SKM-1 (cell line): ENCODE measurements around the gene BEND6.
"Not testable (repeated sequence)": the region's sequence is repeated elsewhere in the genome, so short reads cannot be mapped to it uniquely, and the experiment has no call there.

Experiments used
- DNase-seq: peaks from one replicate; lab custom pipeline; 2025; ENCODE audit not compliant: unreplicated experiment; lab: John Stamatoyannopoulos, UW

BEND6 gene

DNA sequence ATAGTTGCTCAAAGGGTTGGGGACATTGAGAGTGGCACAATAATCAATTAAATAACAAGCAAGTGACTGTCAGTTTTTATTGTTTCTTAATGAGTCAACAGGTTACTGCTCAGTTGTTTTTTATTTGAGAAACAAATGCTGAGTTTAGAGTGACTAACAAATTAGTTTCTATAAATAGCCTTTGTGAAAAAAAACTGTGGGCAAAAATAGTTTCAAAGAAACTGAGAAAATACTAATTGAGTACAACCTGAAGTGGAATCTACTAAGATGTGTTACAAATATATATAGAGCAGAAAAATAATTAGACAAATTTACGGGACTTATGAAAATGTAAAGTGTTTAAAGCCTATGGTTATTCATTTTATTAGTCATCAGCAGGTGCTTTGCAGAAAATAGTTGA is 22.3 kb downstream of the BEND6 start:
- DNase-seq = no peak

DNA sequence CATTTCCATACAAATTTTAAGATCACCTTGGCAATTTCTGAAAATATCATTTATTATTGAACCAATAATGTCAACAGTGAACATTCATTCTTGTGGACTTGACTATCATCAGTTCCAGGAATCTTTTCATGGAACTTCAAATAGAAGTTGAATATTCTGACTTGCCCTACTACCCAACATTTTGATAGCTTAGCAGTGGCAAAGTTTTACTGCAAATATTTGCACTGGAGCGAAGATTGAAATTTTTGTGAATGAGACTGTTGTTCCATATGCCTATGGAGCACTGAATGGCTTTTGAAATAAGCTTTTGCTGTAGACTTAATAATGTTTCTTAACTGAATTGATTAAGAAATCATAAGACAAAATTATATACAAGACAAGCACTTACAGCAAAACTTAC is 23.6 kb downstream of the BEND6 start:
- DNase-seq = no peak

DNA sequence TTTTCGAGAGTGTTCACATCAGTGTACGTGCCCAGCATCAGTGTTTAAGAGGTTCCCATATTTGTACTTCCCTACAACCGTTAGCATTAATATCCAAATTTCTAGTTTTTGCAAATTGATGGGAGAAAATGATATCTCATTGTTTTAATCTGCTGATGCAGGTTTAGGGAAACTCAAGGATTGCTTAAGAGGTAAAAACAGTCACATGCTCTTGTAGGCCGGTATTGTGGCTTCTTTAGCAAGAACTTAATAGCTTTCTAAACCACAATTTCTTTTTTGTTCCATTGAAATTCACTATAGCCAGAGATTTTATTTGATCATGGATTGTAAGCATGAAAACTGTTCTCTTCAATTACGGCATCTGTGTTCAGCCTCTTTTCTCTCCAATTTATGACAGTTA is 29.5 kb downstream of the BEND6 start:
- DNase-seq = peak; percentile 68

DNA sequence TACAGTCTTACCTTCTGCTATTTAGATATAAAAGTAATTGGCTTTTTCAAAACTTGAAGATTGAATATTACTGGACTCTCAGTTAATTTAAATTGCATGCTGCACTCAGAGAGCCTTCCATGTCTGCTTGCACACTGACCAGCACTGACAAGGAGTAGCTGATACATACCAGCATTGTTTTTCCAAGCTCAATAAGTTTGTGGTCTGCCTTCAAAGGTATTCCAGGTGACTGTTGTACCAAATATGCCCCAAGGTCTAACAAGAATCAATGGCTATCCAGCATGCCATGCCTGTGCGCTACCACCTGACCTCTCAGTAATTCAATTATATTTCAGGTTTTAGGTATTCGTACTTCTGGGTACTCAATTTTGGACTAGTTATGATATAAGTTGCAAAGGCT is 30.0 kb downstream of the BEND6 start:
- DNase-seq = no peak

DNA sequence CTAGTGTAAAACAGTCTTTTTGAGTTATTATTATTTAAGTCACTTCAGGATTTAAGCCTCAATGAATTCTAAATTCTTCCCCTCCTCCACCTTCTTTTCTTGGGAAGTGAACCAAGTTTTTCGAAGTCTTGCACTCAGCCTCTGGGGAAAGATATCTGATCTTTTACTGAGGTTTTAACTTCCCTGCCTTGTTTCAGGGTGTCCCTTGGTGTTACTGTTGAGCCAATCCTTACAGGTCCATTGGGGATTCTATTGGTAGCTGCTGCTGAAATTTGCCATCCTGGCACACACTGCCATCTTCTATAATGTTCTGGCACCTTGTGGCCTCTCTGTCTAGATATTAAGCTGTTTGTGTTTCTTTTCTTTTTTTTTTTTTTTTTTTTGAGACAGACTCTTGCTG is 31.7 kb downstream of the BEND6 start:
- no peak for DNase-seq

DNA sequence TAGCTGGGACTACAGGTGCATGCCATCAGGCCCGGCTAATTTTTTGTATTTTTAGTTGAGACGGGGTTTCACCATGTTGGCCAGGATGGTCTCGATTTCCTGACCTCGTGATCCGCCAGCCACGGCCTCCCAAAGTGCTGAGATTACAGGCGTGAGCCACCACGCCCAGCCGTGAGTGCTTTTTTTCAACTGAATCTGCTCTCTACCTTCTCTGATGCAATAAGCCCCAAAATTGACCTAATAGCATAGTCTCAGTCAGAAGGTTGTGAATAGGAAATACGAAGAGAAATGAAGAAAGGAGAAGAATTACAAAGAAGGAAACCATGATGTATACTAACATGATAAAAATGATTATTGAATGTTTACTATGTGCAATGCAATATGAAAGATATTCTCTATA is 33.2 kb downstream of the BEND6 start:
- DNase-seq = no peak

DNA sequence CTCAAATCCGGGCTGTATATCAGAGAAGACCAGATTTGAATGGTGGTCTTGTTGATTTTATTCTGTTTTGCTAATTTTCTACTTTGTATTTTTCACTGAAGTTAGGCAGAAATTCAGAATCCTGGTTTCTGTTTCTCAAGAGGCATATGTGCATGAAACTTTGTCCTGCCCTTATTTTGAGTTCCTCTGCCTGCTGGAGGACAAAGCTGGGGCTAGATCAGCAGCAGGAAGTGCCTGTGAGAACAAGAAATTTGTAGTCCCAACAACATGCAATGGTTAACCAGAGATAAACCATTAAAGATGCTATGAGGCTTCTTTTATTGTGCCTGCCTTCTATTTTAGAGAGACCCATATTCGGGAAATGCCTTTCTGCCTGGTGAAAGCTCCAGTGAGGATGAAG is 37.1 kb downstream of the BEND6 start:
- DNase-seq = no peak

DNA sequence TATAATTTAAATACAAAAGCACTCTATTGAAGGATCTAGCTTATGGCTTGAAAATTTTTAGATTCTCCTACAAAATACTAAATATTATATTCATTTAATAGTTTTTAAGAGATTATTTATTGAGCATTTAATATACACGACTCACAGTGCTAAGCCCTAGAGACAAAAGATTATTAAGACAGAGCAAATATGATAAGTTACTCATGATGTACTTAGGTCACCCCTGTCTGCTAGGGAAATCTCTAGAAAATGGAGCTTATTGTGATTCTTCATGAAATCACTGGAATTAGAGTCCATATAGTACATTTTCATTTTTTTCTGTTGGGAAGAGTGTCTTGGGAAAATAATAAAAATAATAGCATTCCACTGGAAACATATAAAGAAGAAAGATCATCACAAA is 37.8 kb downstream of the BEND6 start:
- no peak for DNase-seq

DNA sequence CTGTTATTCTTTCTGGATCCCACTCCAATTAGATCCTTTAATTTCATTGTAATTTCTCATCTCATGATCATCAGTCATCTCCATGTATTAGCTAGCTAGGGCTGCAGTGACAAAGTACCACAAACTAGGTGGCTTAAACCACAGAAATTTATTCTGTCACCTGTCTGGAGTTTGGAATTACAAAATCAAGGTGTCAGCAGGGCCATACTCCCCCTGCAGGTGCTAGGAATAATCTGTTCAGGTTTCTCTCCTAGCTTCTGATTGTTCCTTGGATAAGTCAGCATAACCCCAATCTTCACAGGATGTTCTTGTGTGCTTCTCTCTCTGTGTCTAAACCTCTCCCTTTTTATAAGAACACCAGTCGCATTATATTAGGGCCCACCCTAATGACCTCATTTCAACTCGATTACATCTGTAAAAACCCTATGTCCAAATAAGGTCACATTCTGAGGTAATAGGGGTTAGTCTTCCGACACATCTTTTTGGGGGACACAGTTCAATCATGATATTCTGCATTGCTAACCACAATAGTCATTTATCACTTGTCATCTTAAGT is 40.5 kb downstream of the BEND6 start:
- DNase-seq = no peak

DNA sequence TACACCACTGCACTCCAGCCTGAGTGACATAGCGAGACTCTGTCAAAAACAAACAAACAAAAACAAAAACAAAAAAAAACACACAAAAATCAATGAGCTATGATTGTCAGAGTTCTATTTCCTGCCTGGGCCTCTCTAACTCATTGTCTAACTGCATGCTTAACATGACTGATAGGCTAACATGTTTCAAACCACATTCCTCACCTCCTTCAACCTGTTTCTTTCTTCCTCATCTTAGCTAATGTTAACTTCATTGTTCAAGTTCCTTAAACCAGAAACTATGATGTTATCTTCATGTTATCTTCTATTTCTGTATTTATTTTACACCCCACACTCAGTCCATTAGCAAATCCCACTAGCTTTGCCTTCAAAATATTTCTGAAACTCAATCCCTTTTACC is 41.5 kb downstream of the BEND6 start:
- no peak for DNase-seq

DNA sequence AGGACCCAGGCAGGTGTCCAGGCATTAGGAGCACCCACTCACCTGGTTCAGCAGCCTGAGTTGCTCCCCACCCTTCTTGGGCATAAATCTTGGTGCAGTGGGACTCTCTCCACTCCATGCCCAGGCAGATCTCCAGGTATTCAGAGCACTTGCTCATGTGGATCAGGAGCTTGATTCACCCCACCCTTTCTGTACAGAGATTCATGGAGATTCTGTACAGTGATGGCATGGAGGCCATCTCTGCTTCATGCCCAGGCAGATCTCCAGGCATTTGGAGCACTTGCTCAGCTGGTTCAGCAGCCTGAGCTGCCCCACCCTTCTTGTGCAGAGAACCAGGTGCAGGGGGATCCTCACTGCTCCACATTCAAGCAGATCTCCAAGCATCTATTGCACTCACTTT is 44.1 kb downstream of the BEND6 start:
- DNase-seq = no peak

DNA sequence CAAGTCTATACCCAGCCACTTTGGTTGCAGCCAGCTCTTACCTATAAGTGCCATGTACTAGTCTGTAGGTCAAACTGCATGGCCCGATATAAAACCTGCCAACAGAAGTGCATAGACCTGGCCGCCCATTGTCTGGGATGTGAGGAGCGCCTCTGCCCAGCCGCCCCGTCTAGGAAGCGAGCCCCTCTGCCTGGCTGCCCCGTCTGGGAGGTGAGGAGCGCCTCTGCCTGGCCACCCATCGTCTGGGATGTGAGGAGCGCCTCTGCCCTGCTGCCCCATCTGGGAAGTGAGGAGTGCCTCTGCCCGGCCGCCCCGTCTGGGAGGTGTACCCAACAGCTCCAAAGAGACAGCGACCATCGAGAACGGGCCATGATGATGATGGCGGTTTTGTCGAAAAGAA is 44.8 kb downstream of the BEND6 start:
- DNase-seq = not testable (repeated sequence)

DNA sequence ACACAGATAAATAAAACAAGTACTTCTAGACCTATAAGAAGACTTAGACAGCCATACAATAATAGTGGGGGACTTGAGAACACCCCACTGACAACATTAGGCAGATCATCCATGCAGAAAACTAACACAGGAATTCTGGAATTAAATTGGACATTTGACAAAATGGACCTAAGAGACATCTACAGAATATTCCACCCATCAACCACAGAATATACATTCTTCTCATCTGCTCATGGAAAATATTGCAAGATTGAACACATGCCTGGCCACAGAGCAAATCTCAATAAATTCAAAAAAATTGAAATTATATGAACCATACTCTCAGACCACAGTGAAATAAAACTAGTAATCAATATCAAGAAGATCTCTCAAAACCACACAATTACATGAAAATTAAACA is 47.3 kb downstream of the BEND6 start:
- no peak for DNase-seq

DNA sequence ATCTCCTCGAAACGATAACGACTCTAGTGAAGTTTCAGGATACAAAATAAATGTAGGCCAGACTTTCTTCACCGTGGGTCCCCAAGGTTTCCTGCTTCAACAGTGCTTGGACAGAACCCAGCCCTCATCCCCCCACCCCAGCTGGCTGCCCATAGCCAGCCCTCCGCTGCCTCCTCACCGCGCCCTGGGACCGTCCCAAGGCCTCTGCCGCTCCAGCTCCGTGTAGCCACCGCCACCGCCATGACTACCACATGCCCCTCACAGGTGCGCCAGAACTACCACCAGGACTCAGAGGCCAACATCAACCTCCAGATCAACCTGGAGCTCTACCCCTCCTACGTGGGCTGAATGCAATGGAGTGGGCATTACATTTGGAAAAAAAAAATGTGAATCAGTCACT is 49.4 kb downstream of the BEND6 start:
- no peak for DNase-seq

DNA sequence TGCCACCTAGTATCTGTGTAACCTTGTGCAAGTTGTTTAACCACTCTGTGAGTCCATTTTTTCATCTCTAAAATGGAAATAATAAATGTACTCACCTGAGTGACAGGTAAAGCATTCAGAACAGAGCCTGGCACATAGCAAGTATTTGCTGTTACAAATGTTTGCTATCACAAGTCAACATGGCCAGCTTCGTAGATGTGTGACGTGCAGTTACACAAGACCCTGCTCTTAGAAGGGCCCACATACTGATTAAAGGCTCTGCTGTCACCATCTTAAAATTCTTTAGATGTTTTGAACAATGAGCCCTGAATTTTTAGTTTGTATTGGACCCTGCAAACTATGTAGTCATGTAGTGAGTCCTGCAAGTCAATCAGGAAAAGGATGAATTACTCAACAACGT is 51.2 kb downstream of the BEND6 start:
- no peak for DNase-seq

DNA sequence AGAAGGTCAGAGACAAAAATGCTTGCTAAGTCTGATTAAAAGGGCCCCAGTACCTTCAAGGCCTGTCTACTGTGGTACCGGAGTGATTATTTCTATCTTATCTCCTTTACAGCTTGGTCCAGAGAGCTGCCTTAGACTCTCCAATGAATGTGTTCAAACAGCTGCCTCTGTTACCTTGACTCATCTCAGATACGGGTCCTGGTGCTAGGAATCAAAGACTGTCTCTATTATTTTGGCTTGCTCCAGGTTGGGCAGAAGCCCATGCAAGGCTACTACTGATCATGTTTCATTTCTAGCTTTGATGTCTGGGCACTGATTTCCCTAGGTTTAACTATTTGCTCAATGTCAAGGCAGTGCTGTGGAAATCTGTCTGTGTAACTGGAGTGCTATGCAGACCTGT is 53.2 kb downstream of the BEND6 start:
- not testable (repeated sequence) for DNase-seq

DNA sequence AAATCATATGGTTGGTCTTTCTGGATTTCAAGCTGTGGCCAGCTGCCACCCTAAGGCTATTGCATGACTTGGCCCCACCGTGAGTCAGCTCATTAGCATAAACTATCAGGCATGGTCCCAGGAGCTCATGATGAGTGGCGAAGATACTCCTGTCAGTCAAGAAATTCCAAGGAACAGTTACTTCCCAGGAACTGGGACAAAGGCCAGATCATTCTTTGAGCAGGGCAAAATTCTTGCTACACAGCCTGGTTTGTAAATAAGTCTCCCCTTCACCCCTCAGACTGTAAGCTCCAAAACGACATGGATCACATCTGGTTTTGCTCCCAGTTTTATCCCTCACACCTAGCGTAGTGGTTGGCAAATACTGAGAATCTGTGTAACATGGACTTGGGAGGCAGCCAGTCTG is 58.6 kb downstream of the BEND6 start:
- DNase-seq = no peak

DNA sequence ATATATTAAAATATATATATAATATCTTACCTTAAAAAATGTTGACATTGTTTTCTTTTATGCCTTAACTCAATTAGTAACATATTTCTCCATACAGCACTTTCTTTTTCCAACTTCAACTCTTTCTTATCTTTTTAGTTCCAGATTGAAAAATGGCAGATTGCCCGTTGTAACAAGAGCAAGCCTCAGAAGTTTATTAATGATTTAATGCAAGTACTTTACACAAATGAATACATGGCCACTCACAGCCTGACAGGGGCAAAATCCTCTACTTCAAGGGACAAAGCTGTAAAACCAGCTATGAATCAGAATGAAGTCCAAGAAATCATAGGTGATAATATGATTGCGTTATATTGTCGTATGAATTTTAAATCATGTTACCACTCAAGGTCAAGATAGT is 62.2 kb downstream of the BEND6 start:
- no peak for DNase-seq

DNA sequence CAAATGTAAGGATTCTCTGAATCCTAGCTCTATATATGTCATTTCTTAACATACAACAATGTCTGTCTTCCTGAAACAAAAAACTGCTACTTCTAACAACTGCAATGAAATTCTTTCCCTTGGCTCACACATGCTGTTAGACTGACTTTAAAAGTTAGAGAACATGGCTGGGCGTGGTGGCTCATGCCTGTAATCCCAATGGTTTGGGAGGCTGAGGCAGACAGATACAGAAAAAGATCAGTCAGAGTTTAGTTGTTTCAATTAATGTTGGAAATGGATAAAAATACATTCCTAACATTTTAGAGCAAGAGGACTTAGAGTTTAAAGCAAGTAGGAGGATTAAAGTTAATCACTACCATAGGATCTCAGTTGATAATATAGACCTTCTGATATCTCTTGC is 62.9 kb downstream of the BEND6 start:
- DNase-seq = no peak

DNA sequence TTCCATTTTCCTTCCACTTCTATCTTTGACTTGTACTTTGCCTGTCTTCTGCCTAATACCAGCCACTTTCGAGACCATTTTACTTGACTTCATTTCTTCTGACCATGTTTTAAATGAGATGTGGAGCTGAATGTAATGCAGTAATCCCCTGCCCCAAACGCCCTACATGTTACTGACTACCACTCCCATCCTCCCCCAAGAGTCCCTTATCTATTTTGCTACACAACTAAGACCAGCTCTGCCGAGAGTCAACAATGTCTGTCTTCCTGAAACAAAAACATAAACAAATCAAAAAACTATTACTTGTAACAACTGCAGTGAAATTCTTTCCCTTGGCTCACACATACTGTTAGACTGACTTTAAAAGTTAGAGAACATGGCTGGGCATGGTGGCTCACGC is 64.5 kb downstream of the BEND6 start:
- no peak for DNase-seq

DNA sequence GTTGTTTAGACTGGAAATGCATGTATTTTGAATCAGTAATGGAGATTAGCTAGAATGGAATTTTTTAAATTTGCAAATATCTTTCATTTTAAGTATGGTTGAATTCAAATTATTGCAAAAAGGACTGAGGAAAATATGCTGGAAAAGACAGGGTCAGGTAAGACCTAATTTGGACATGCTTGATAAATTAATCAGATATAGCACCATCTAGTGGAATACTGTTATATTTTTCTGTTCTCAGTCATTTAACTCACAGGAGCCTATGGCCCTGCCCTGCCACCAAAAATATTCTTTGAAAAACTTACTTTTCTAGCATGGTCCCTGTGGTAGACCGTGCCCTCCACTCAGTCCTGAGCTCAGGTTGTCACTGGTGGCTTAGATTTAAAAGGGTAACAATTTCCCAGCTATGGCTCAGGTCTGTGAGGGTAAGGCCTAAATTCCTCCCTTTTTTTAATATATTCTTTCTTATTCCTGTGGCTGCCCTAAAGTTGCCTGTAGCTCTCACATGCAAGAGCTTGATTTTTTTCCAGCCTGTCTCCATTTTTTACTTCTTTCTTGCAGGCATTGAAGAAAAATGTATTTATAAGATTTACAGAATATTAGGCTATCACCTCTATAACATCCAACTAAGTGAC is 66.3 kb downstream of the BEND6 start:
- peak; percentile 46 for DNase-seq

DNA sequence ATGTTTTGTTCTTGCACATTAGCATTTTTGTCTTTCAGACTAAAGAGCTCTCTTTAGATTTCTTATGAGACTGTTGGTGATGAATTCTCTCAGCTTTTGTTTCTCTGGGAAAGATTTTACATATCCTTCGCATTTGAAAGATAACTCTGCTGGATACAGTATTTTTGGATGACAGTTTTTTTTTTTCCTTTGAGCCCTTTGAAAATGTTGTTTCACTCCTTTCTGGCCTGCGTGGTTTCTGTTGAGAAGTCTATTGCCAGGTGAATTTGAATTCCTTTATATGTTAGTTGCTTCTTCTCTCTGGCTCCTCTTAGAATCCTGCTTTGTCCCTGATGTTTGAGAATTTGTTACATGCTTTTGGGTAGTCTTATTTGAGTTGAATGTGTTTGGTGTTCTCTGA is 69.4 kb downstream of the BEND6 start:
- DNase-seq = no peak

DNA sequence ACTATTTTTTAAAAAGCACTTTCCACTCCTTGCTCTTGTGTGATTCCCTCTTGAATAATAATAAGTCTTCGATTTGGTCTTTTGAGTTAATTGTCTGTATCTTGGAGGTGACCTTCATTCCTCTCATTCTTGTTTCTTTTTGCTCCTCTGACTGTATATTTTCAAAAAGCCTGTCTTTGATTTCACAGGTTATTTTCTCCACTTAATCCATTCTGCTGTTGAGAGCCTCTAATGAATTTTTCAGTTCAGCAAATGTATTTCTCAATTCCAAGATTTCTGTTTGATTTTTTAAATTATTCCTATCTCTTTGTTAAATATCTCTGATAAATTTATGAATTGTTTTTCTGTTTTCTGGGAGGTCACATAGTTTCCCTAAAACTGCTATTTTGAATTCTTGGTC is 69.9 kb downstream of the BEND6 start:
- no peak for DNase-seq
